Measurements from ENCODE around the gene ADAM8.

DNA sequence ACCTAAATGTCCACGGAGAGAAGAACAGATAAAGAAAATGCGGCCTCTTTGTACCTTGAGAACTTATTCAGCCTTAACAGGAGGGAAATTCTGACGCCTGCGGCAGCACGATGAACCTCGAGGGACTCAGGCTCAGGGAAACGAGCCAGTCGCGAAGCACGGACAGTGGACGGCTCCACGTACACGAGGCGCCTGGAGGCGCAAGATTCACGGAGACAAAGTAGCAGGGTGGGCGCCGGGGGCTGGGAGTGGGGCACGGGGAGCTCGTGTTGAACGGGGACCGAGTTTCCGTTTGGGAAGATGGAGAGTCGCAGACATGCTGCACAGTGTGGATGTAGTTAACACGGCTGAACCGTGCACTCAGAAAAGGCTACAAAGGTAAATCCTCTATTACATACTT lies 59.9 kb downstream of the ADAM8 start:
- TF ChIP-seq, protein P1, sequence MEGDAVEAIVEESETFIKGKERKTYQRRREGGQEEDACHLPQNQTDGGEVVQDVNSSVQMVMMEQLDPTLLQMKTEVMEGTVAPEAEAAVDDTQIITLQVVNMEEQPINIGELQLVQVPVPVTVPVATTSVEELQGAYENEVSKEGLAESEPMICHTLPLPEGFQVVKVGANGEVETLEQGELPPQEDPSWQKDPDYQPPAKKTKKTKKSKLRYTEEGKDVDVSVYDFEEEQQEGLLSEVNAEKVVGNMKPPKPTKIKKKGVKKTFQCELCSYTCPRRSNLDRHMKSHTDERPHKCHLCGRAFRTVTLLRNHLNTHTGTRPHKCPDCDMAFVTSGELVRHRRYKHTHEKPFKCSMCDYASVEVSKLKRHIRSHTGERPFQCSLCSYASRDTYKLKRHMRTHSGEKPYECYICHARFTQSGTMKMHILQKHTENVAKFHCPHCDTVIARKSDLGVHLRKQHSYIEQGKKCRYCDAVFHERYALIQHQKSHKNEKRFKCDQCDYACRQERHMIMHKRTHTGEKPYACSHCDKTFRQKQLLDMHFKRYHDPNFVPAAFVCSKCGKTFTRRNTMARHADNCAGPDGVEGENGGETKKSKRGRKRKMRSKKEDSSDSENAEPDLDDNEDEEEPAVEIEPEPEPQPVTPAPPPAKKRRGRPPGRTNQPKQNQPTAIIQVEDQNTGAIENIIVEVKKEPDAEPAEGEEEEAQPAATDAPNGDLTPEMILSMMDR (IDR thresholded peaks at IDR 0.05), result no peak
- TF ChIP-seq POLR2A (IDR thresholded peaks at IDR 0.05), result no peak
